ENCODE results near the gene LMTK2. TPM values are rescaled to one million over a fixed set of nuclear protein-coding genes. Genes with fewer than 3 reads are reported as not detected.

The LMTK2 gene
- total RNA-seq, 2 experiments from 2014 or later = 30.3 to 31.7 TPM

DNA sequence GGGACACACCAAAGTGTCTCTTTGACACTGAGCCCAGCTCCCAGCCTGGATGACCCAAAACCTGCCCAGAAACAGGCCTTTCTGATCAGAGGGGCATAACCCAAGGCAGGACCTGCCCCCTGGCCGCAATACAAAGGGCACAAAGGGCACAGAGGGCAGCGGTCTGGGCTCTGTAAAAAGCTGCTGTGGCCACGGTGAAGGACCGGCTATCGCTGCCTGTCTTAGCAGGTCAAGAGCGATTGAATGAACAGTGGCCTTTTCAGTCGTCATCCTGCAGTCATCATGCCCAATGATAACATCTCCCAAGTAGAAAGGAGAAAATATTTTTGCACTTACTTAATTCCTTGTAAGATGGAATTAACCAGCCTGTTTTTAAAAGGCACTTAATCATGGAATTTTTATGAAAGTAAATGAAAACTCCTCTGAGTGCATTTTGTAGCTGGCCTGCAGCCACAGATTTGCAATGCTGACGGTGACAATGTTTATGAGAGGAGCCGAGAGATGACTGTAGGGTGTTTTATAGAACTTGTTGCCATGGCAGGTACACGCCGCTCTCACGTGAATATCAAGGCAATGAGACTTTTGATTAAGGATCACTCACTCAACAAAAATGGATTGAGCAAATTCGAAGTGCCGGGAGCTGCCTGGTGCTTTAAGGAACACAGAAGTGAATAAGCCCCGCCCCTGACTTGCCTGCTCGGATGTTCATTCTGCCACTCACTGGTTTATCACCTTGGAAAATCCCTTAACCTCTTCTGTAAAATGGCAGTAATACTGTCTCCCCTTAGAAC, 57.2 kb downstream of the LMTK2 start:
- H3K4me3 Mint-ChIP-seq = no peak overlapping the region
- peaks cover 25% of the 10 kb centered on the region for H3K4me1 Mint-ChIP-seq (ENCODE audit: low read depth)
- no peaks in the 10 kb centered on the region for H3K9me3 Mint-ChIP-seq
- H3K27ac Mint-ChIP-seq = no peak overlapping the region
- ChIA-PET CTCF (interaction anchor here (1.4 to 3.1 kb wide), 2 partner anchors 32 to 143 kb away, joined by 3 to 23 read pairs; no protein-coding TSS in a partner anchor), POLR2A (no interaction called here)
- peaks cover 32% of the 10 kb centered on the region for H3K36me3 Mint-ChIP-seq (ENCODE audit: low read depth)
- intact Hi-C loops (cut with DNase I, micrococcal nuclease) = no loop called here
- H3K9me3 ChIP-seq (ENCODE audit: control insufficient read depth in 1 of 2, insufficient read depth in 1 of 2, low read length in 2 of 2) = no peaks in the 10 kb centered on the region
- peaks cover 6% of the 10 kb centered on the region for H3K36me3 ChIP-seq (ENCODE audit: insufficient read depth, low read length)
- no peaks in the 10 kb centered on the region for H3K4me1 ChIP-seq (ENCODE audit: insufficient read depth, low read length)
- no peak overlapping the region for H3K4me3 ChIP-seq (ENCODE audit: low read length)
- H3K27me3 ChIP-seq (ENCODE audit: control insufficient read depth in 1 of 2, insufficient read depth in 2 of 2, low read length in 2 of 2) = no peaks in the 10 kb centered on the region
- ATAC-seq (ENCODE audit: poor library complexity) (no peak), DNase-seq (no peak)
- H3K27ac ChIP-seq (ENCODE audit: low read depth in 1 of 2, low read length in 2 of 2) = no peak overlapping the region
- TF ChIP-seq, protein P1, sequence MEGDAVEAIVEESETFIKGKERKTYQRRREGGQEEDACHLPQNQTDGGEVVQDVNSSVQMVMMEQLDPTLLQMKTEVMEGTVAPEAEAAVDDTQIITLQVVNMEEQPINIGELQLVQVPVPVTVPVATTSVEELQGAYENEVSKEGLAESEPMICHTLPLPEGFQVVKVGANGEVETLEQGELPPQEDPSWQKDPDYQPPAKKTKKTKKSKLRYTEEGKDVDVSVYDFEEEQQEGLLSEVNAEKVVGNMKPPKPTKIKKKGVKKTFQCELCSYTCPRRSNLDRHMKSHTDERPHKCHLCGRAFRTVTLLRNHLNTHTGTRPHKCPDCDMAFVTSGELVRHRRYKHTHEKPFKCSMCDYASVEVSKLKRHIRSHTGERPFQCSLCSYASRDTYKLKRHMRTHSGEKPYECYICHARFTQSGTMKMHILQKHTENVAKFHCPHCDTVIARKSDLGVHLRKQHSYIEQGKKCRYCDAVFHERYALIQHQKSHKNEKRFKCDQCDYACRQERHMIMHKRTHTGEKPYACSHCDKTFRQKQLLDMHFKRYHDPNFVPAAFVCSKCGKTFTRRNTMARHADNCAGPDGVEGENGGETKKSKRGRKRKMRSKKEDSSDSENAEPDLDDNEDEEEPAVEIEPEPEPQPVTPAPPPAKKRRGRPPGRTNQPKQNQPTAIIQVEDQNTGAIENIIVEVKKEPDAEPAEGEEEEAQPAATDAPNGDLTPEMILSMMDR (IDR thresholded peaks at IDR 0.05) = no peak
- H3K27me3 Mint-ChIP-seq = no peaks in the 10 kb centered on the region

DNA sequence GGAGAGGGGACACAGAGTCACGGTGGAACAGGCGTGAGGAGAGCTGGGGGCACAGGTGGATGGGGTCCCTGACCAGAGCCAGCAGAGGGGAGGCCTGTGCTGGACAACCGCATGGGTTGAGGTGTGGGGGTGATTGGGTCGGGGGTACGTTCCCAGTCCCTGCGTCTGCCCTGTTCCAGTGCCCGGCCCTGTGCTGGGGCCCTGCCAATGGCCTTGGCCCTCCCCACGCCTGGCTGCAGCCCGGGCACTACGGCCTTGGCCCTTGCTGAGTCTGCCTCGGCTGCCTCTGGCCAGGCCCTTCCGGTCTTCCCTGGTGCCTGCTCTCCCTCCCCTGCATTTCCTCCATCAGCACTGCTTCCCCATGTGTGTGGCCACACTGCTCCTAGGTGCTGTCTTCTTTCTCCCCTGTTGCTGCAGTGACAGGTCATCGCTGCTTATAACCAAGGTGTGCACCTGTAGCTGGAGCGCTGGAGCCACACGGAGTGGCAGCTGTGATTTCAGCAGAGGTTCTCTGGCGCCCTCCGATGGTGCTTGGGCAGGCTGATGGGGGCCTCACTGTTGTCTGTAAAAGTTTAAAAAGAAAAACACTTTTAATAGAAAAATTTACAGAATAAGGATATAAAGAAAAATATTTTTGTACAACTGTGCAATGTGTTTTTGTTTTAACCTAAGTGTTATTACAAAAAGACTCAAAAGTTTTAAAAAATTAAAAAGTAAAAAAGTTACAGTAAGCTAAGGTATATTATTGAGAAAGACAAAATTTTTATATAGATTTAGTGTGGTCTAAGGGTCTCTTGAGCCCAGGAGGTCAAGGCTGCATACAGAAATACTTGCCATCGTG, 59.4 kb downstream of the LMTK2 start:
- DNase-seq = peak; percentile 16 to 66 (median 44)
- intact Hi-C loops (cut with DNase I, micrococcal nuclease) = no loop called here

DNA sequence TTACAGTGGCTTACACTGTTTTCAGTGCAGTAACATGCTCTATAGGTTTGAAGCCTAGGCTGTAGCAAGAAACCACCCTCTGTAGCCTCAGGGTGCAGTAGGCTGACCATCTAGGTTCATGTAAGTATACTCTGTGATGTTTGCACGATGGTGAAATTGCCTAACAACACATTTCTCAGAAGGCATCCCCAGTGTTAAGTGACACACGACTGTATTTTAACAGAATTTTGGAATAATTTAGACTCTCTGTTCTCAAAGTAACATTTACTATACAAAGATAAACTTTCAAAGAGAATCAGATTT, 60.0 kb downstream of the LMTK2 start:
- TF ChIP-seq, protein P1 (IDR thresholded peaks at IDR 0.05) = no peak
- peaks cover 13% of the 10 kb centered on the region for H3K36me3 ChIP-seq (ENCODE audit: insufficient read depth, low read length)
- Mint-ChIP-seq H3K27ac (no peak overlapping the region), H3K36me3 (ENCODE audit: low read depth) (peaks cover 25% of the 10 kb centered on the region), H3K27me3 (no peaks in the 10 kb centered on the region), H3K9me3 (no peaks in the 10 kb centered on the region), H3K4me1 (ENCODE audit: low read depth) (peaks cover 25% of the 10 kb centered on the region), H3K4me3 (no peak overlapping the region)
- no peak overlapping the region for H3K27ac ChIP-seq (ENCODE audit: low read depth in 1 of 2, low read length in 2 of 2)
- H3K4me1 ChIP-seq (ENCODE audit: insufficient read depth, low read length) = no peaks in the 10 kb centered on the region
- CTCF ChIA-PET = interaction anchor here (0.6 to 3.1 kb wide), 5 partner anchors 12 to 199 kb away, joined by 3 to 23 read pairs (median 3); no protein-coding TSS in a partner anchor
- intact Hi-C loops (cut with DNase I, micrococcal nuclease) = no loop called here
- DNase-seq (no peak), ATAC-seq (ENCODE audit: poor library complexity) (no peak)
- no peaks in the 10 kb centered on the region for H3K9me3 ChIP-seq (ENCODE audit: control insufficient read depth in 1 of 2, insufficient read depth in 1 of 2, low read length in 2 of 2)
- POLR2A ChIA-PET = no interaction called here
- H3K4me3 ChIP-seq (ENCODE audit: low read length) = no peak overlapping the region
- H3K27me3 ChIP-seq (ENCODE audit: control insufficient read depth in 1 of 2, insufficient read depth in 2 of 2, low read length in 2 of 2) = no peaks in the 10 kb centered on the region

More for the DNA sequence above, 59.4 kb downstream of the LMTK2 start:
- no peaks in the 10 kb centered on the region for H3K27me3 ChIP-seq (ENCODE audit: control insufficient read depth in 1 of 2, insufficient read depth in 2 of 2, low read length in 2 of 2)
- no peak overlapping the region for H3K27ac ChIP-seq (ENCODE audit: low read depth in 1 of 2, low read length in 2 of 2)
- H3K9me3 Mint-ChIP-seq = no peaks in the 10 kb centered on the region
- H3K4me1 ChIP-seq (ENCODE audit: insufficient read depth, low read length) = no peaks in the 10 kb centered on the region
- peaks cover 8% of the 10 kb centered on the region for H3K36me3 ChIP-seq (ENCODE audit: insufficient read depth, low read length)
- H3K4me3 Mint-ChIP-seq = no peak overlapping the region
- ChIA-PET POLR2A (no interaction called here), CTCF (interaction anchor here (0.6 to 3.1 kb wide), 6 partner anchors 12 to 198 kb away, joined by 3 to 23 read pairs (median 4); partner anchors contain the start of gene LMTK2)
- H3K27ac Mint-ChIP-seq = no peak overlapping the region
- H3K4me1 Mint-ChIP-seq (ENCODE audit: low read depth) = peaks cover 25% of the 10 kb centered on the region
- H3K27me3 Mint-ChIP-seq = no peaks in the 10 kb centered on the region
- peak; percentile 76 for ATAC-seq (ENCODE audit: poor library complexity)
- H3K36me3 Mint-ChIP-seq (ENCODE audit: low read depth) = peaks cover 23% of the 10 kb centered on the region
- no peak overlapping the region for H3K4me3 ChIP-seq (ENCODE audit: low read length)
- H3K9me3 ChIP-seq (ENCODE audit: control insufficient read depth in 1 of 2, insufficient read depth in 1 of 2, low read length in 2 of 2) = no peaks in the 10 kb centered on the region
- TF ChIP-seq, protein P1 (IDR thresholded peaks at IDR 0.05) = peak; percentile 44

Data from CD4-positive, alpha-beta T cell (primary cell).